Uterus (tissue), 2 donors: ENCODE data around the gene PDE4B.
"Not testable (repeated sequence)": the region's sequence is repeated elsewhere in the genome, so short reads cannot be mapped to it uniquely, and the experiment has no call there.

Experiments
- CTCF ChIP-seq, 4 experiments: fragments of 200-600 bp in 2 of 4; fragments of 450-650 bp in 2 of 4; sonication (generic) in 2 of 4; IDR thresholded peaks; one replicate each; pipeline ENCODE4 v1.5.1; 2016 to 2019; ENCODE audit warnings: antibody characterized with exemption in 4 of 4, mild to moderate bottlenecking in 2 of 4, moderate library complexity in 1 of 4
- POLR2A ChIP-seq, 2 donors: fragments of 450-650 bp; IDR thresholded peaks; one replicate each; pipeline ENCODE4 v1.6.1; 2016; ENCODE audit warnings: antibody characterized with exemption in 2 of 2, mild to moderate bottlenecking in 1 of 2, moderate library complexity in 1 of 2

GRCh38 chr1:65856591-65856990, 63.9 kb downstream of the PDE4B start:
- not testable (repeated sequence) for TF ChIP-seq CTCF, POLR2A (IDR thresholded peaks at IDR 0.05)
